ENCODE measurements around the gene POU6F2. TPM values are rescaled to one million over a fixed set of nuclear protein-coding genes. Genes with fewer than 3 reads are reported as not detected.

The POU6F2 gene
- total and polyA plus RNA-seq, 2 of the 4 experiments (the other 2 are of a cell fraction), result not detected

- no peaks in the 10 kb centered on the region for H4K20me1 ChIP-seq (ENCODE audit: insufficient read depth, low read length)
- no peak overlapping the region for H4K8ac ChIP-seq (ENCODE audit: low read depth in 2 of 2, low read length in 2 of 2)
- no peak overlapping the region for H2BK120ac ChIP-seq (ENCODE audit: low read depth, low read length)
- intact Hi-C loops (cut with micrococcal nuclease), result no loop called here
- H3K9me1 ChIP-seq (ENCODE audit: insufficient read depth, low read length), result no peaks in the 10 kb centered on the region
- no peak for TF ChIP-seq RCOR1 (IDR thresholded peaks at IDR 0.05; ENCODE audit: insufficient replicate concordance, low read length)
- TF ChIP-seq MXI1 (IDR thresholded peaks at IDR 0.05; ENCODE audit: borderline replicate concordance, low read depth, low read length), result no peak
- no peak for TF ChIP-seq USF2 (IDR thresholded peaks at IDR 0.05; ENCODE audit: low read depth, low read length)
- no peak for TF ChIP-seq ELK1 (IDR thresholded peaks at IDR 0.05; ENCODE audit: borderline replicate concordance, low read depth, low read length)
- no peak for TF ChIP-seq RAD21 (IDR thresholded peaks at IDR 0.05; ENCODE audit: low read length)
- TF ChIP-seq RFX5 (IDR thresholded peaks at IDR 0.05; ENCODE audit: low read depth, low read length), result no peak
- no peak for TF ChIP-seq CHD1 (IDR thresholded peaks at IDR 0.05; ENCODE audit: low read depth, low read length)
- no peak overlapping the region for H2BK15ac ChIP-seq (ENCODE audit: low read depth, low read length)
- in situ Hi-C loops (cut with MboI; ENCODE audit: low sequenced_read_pairs), result no loop called here
- no peaks in the 10 kb centered on the region for H3K36me3 ChIP-seq (ENCODE audit: control insufficient read depth, insufficient read depth, low read length)
- H3K27me3 ChIP-seq (ENCODE audit: control insufficient read depth, insufficient read depth, low read length), result no peaks in the 10 kb centered on the region
- DNase-seq, result no peak
- no peak overlapping the region for H4K5ac ChIP-seq (ENCODE audit: low read depth, low read length)
- H3K27ac ChIP-seq (ENCODE audit: insufficient read depth, low read length), result no peak overlapping the region
- H3K4me2 ChIP-seq (ENCODE audit: low read depth, low read length), result no peak overlapping the region
- no peak overlapping the region for H3K9ac ChIP-seq (ENCODE audit: low read depth, low read length)
- CTCF ChIA-PET, result no interaction called here
- H3K14ac ChIP-seq (replicated peaks; ENCODE audit: low read depth, low read length), result no peak overlapping the region
- H3K18ac ChIP-seq (ENCODE audit: low read depth, low read length), result no peak overlapping the region
- no peak overlapping the region for H4K91ac ChIP-seq (ENCODE audit: insufficient read depth, low read depth, low read length)
- H2AK9ac ChIP-seq (replicated peaks; ENCODE audit: low read depth, low read length, poor library complexity), result no peak overlapping the region
- H2BK5ac ChIP-seq (ENCODE audit: low read depth, low read length, poor library complexity, severe bottlenecking), result no peak overlapping the region
- no peaks in the 10 kb centered on the region for H3K4me1 ChIP-seq (ENCODE audit: control insufficient read depth, insufficient read depth, low read length)
- BruUV-seq (replicated peaks), result no TSS peak
- no peak overlapping the region for H3K4ac ChIP-seq (ENCODE audit: low read depth, low read length)
- no peaks in the 10 kb centered on the region for H3K79me1 ChIP-seq (ENCODE audit: low read depth in 1 of 2, low read length in 2 of 2)
- no peak overlapping the region for H3K23ac ChIP-seq (ENCODE audit: low read depth, low read length)
- H3K9me3 ChIP-seq (ENCODE audit: control insufficient read depth, insufficient read depth, low read length), result no peaks in the 10 kb centered on the region
- dilution Hi-C loops (cut with HindIII; ENCODE audit: low sequenced_read_pairs, unreplicated experiment), result no loop called here
- WGBS, 2 experiments (ENCODE audit: extremely low coverage in 2 of 2, insufficient read length in 1 of 2), result no CpG with 5 or more reads among the region's 4 CpGs
- no peak overlapping the region for H2AK5ac ChIP-seq (ENCODE audit: low read depth, low read length)
- H3K4me3 ChIP-seq (ENCODE audit: insufficient read depth, low read depth, low read length), result no peak overlapping the region
- H3K56ac ChIP-seq (ENCODE audit: extremely low read depth, insufficient read depth, low read length), result no peak overlapping the region
- ATAC-seq (ENCODE audit: low read depth), result no peak
- POLR2A ChIA-PET (ENCODE audit: unreplicated experiment), result no interaction called here
- H2AFZ ChIP-seq (replicated peaks; ENCODE audit: low read length, poor library complexity), result no peak overlapping the region
- no peak overlapping the region for H2BK20ac ChIP-seq (ENCODE audit: low read depth, low read length)
Measured at GRCh38 chr7:39248041-39248691, 270.5 kb downstream of the POU6F2 start.

Measured in IMR-90 (cell line).